ENCODE results near the gene PTTG1.

GRCh38 chr5:160387445-160387844 is 34.2 kb upstream of the PTTG1 start:
- TF ChIP-seq CTCF (conservative IDR thresholded peaks at IDR 0.05; ENCODE audit: low read depth in 2 of 2) = no peak
- TF ChIP-seq POLR2AphosphoS5 (IDR thresholded peaks at IDR 0.05; ENCODE audit: low read depth) = no peak
- TF ChIP-seq REST (IDR thresholded peaks at IDR 0.05; ENCODE audit: unreplicated experiment) = no peak
- no peak for TF ChIP-seq EZH2 (IDR thresholded peaks at IDR 0.05; ENCODE audit: low read depth, unreplicated experiment)
- TF ChIP-seq STAT1 (IDR thresholded peaks at IDR 0.05; ENCODE audit: unreplicated experiment) = no peak
- TF ChIP-seq EZH2phosphoT487 (IDR thresholded peaks at IDR 0.05; ENCODE audit: unreplicated experiment) = no peak
